ENCODE data around the gene PARP8. TPM values are rescaled to one million over a fixed set of nuclear protein-coding genes. Genes with fewer than 3 reads are reported as not detected.

Gene PARP8
- total RNA-seq, 2 experiments from 2014 or later, result 181 to 200 TPM

DNA sequence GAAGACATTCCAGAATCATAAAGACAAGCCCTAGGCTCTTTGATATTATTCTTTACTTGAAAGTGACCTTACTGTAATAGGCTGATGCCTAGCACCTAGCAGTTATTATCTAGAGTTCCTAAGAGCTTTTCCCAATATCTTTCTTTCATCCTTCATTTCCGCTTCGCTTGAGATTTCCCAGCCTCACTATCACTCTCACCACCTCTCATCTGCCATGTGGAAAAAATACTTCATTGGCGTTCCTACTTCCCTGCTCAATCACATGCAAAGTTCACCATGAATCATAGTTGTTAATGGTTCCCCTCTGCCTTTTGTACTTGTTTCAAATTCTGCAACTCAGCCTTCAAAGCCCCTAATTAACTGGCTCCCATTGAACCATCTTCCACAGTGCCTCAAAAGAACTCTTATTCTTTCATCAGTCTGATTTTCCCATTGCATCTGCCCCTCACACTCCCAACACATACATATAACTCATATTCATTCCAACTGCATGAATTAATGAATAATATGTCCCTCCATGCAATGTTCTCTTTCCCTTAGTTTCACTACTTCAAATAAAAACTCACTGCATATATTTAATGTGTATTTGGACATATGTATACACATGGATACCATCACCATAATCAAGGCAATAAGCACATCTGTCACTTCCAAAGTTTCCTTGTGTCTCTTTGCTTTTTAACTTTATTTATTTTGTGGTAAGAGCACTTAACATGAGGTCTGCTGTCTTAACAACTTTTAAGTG is 221.6 kb downstream of the PARP8 start:
- Mint-ChIP-seq H3K36me3 (ENCODE audit: low read depth) (no peaks in the 10 kb centered on the region), H3K4me1 (ENCODE audit: low read depth) (no peaks in the 10 kb centered on the region), H3K4me3 (no peak overlapping the region), H3K27me3 (peaks cover 10% of the 10 kb centered on the region), H3K9me3 (no peaks in the 10 kb centered on the region), H3K27ac (no peak overlapping the region)
- intact Hi-C loops (cut with DNase I, micrococcal nuclease), result no loop called here
- H3K4me3 ChIP-seq (ENCODE audit: low read length), result no peak overlapping the region
- DNase-seq (no peak), ATAC-seq (ENCODE audit: poor library complexity) (no peak)
- no peaks in the 10 kb centered on the region for H3K9me3 ChIP-seq (ENCODE audit: control insufficient read depth in 1 of 2, insufficient read depth in 1 of 2, low read length in 2 of 2)
- peaks cover 0 to 7% of the 10 kb centered on the region in 2 experiments for H3K27me3 ChIP-seq (ENCODE audit: control insufficient read depth in 1 of 2, insufficient read depth in 2 of 2, low read length in 2 of 2)
- no peak overlapping the region for H3K27ac ChIP-seq (ENCODE audit: low read depth in 1 of 2, low read length in 2 of 2)
- H3K4me1 ChIP-seq (ENCODE audit: insufficient read depth, low read length), result no peaks in the 10 kb centered on the region
- ChIA-PET CTCF (no interaction called here), POLR2A (no interaction called here)
- no peaks in the 10 kb centered on the region for H3K36me3 ChIP-seq (ENCODE audit: insufficient read depth, low read length)
- TF ChIP-seq, protein P1, sequence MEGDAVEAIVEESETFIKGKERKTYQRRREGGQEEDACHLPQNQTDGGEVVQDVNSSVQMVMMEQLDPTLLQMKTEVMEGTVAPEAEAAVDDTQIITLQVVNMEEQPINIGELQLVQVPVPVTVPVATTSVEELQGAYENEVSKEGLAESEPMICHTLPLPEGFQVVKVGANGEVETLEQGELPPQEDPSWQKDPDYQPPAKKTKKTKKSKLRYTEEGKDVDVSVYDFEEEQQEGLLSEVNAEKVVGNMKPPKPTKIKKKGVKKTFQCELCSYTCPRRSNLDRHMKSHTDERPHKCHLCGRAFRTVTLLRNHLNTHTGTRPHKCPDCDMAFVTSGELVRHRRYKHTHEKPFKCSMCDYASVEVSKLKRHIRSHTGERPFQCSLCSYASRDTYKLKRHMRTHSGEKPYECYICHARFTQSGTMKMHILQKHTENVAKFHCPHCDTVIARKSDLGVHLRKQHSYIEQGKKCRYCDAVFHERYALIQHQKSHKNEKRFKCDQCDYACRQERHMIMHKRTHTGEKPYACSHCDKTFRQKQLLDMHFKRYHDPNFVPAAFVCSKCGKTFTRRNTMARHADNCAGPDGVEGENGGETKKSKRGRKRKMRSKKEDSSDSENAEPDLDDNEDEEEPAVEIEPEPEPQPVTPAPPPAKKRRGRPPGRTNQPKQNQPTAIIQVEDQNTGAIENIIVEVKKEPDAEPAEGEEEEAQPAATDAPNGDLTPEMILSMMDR (IDR thresholded peaks at IDR 0.05), result no peak

DNA sequence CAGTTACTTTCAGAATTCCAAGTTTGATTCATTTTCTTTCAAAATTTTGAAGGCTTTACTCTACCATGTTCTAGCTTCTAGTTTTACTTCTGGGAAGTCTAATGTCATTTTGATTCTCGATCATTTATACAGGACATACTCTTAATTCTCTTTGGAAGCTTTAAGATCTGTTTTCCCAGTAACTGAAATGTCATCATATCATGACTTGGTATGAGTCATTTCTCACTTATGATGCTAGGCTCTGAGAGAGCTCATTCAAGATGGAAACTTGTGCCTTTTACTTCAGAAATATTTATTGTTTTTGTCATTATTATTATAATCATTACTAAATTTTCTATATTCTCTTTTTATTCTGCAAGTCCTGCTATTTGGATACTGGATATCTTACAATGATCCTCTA is 222.3 kb downstream of the PARP8 start:
- Histone ChIP-seq H3K27me3 (ENCODE audit: control insufficient read depth in 1 of 2, insufficient read depth in 2 of 2, low read length in 2 of 2) (peaks cover 0 to 7% of the 10 kb centered on the region in 2 experiments), H3K4me3 (ENCODE audit: low read length) (no peak overlapping the region), H3K9me3 (ENCODE audit: control insufficient read depth in 1 of 2, insufficient read depth in 1 of 2, low read length in 2 of 2) (no peaks in the 10 kb centered on the region), H3K36me3 (ENCODE audit: insufficient read depth, low read length) (no peaks in the 10 kb centered on the region), H3K4me1 (ENCODE audit: insufficient read depth, low read length) (no peaks in the 10 kb centered on the region), H3K27ac (ENCODE audit: low read depth in 1 of 2, low read length in 2 of 2) (no peak overlapping the region)
- Mint-ChIP-seq H3K27ac (no peak overlapping the region), H3K9me3 (no peaks in the 10 kb centered on the region), H3K4me1 (ENCODE audit: low read depth) (no peaks in the 10 kb centered on the region), H3K4me3 (no peak overlapping the region), H3K27me3 (peaks cover 10% of the 10 kb centered on the region), H3K36me3 (ENCODE audit: low read depth) (no peaks in the 10 kb centered on the region)
- intact Hi-C loops (cut with DNase I, micrococcal nuclease), result no loop called here
- ATAC-seq (ENCODE audit: poor library complexity) (no peak), DNase-seq (no peak)
- POLR2A ChIA-PET, result no interaction called here
- CTCF ChIA-PET, result no interaction called here
- TF ChIP-seq, protein P1 (IDR thresholded peaks at IDR 0.05), result no peak

DNA sequence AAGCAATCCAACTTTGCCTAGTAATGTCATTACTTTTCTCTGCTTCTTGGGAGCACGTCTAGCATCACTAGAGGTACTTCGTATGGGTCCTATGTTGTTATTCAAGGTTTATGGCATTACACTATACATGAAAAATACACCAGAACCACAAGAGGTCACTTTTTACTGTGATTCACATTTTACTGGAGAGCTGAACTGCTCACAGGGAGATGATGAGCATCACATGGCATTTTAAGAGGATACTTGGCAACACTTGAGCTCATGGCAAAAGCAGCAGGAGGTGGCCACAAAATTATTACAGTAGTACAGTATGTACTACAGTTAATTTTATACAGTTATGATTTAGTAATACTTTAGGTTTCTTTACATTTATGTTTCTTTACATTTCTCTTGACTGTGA is 223.4 kb downstream of the PARP8 start:
- no peak for ATAC-seq (ENCODE audit: poor library complexity)
- TF ChIP-seq, protein P1 (IDR thresholded peaks at IDR 0.05), result no peak
- Histone ChIP-seq H3K9me3 (ENCODE audit: control insufficient read depth in 1 of 2, insufficient read depth in 1 of 2, low read length in 2 of 2) (no peaks in the 10 kb centered on the region), H3K27me3 (ENCODE audit: control insufficient read depth in 1 of 2, insufficient read depth in 2 of 2, low read length in 2 of 2) (peaks cover 0 to 7% of the 10 kb centered on the region in 2 experiments), H3K36me3 (ENCODE audit: insufficient read depth, low read length) (no peaks in the 10 kb centered on the region), H3K27ac (ENCODE audit: low read depth in 1 of 2, low read length in 2 of 2) (no peak overlapping the region), H3K4me3 (ENCODE audit: low read length) (no peak overlapping the region), H3K4me1 (ENCODE audit: insufficient read depth, low read length) (no peaks in the 10 kb centered on the region)
- POLR2A ChIA-PET, result no interaction called here
- CTCF ChIA-PET, result no interaction called here
- no peak overlapping the region for H3K4me3 Mint-ChIP-seq
- H3K9me3 Mint-ChIP-seq, result no peaks in the 10 kb centered on the region
- H3K36me3 Mint-ChIP-seq (ENCODE audit: low read depth), result no peaks in the 10 kb centered on the region
- H3K27me3 Mint-ChIP-seq, result peaks cover 10% of the 10 kb centered on the region
- no peak for DNase-seq
- H3K27ac Mint-ChIP-seq, result no peak overlapping the region
- intact Hi-C loops (cut with DNase I, micrococcal nuclease), result no loop called here
- no peaks in the 10 kb centered on the region for H3K4me1 Mint-ChIP-seq (ENCODE audit: low read depth)

Other genes starting within 250 kb of the PARP8 start
- 100 to 1,000 TPM; 131 to 133 TPM for gene EMB, start 225.3 kb upstream of the PARP8 start, total RNA-seq

All from CD4-positive, alpha-beta T cell (primary cell).